ENCODE measurements around the gene KPNA3. TPM values are rescaled to one million over a fixed set of nuclear protein-coding genes. Genes with fewer than 3 reads are reported as not detected.

The KPNA3 gene
- total and polyA plus RNA-seq, 7 experiments from 2014 or later = 17.0 to 38.7 (median 19.6) TPM

DNA sequence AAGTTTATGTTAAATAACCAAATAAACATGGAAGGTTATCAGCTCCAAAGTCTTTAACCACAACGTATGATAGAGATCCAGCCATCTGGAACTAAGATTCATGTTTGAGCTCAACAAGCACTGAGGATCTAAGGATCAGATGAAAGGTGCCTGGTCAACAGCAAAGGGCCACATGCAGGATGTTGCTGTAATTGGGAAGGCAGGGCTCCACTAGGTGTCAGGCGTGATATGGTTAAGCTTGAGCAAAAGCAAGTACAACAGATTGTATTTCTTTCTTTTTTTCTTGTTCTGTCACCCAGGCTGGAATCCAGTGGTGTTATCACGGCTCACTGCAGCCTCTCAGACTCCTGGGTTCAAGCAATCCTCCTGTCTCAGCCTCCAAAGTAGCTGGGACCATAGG, 113.2 kb downstream of the KPNA3 start:
- Histone ChIP-seq H3K4me1 (ENCODE audit: control insufficient read depth in 2 of 2, insufficient read depth in 2 of 2, low read length in 2 of 2) (no peaks in the 10 kb centered on the region), H3K36me3 (ENCODE audit: control insufficient read depth in 2 of 3, insufficient read depth in 3 of 3, low read length in 3 of 3) (peaks cover 0 to 2% (median 0%) of the 10 kb centered on the region in 3 experiments), H3K27me3 (ENCODE audit: control insufficient read depth in 2 of 2, insufficient read depth in 2 of 2, low read length in 2 of 2) (no peaks in the 10 kb centered on the region), H3K4me3 (ENCODE audit: low read length) (no peak overlapping the region), H3K9me3 (ENCODE audit: control insufficient read depth in 2 of 3, low read length in 3 of 3) (no peaks in the 10 kb centered on the region), H3K27ac (ENCODE audit: low read depth, low read length) (no peak overlapping the region)
- POLR2A ChIA-PET = no interaction called here
- no peaks in the 10 kb centered on the region for H3K27me3 Mint-ChIP-seq
- H3K4me3 Mint-ChIP-seq = no peak overlapping the region
- CTCF ChIA-PET = interaction anchor here (0.7 to 1.3 kb wide), 4 partner anchors 14 to 124 kb away, joined by 3 to 4 read pairs (median 4); no protein-coding TSS in a partner anchor
- DNase-seq = peak in 3 of 9 donors; percentile 6 to 19 (median 8)
- H3K36me3 Mint-ChIP-seq = peaks cover 5 to 35% (median 18%) of the 10 kb centered on the region in 5 donors
- H3K4me1 Mint-ChIP-seq = peaks cover 4 to 41% (median 17%) of the 10 kb centered on the region in 7 donors
- no peak overlapping the region for H3K27ac Mint-ChIP-seq
- intact Hi-C loops (cut with micrococcal nuclease) = loop anchor here (1.0 kb wide), 1 partner anchor 169 kb away; no protein-coding TSS in a partner anchor
- no peak for ATAC-seq
- peaks cover 0 to 1% (median 0%) of the 10 kb centered on the region in 11 donors for H3K9me3 Mint-ChIP-seq

DNA sequence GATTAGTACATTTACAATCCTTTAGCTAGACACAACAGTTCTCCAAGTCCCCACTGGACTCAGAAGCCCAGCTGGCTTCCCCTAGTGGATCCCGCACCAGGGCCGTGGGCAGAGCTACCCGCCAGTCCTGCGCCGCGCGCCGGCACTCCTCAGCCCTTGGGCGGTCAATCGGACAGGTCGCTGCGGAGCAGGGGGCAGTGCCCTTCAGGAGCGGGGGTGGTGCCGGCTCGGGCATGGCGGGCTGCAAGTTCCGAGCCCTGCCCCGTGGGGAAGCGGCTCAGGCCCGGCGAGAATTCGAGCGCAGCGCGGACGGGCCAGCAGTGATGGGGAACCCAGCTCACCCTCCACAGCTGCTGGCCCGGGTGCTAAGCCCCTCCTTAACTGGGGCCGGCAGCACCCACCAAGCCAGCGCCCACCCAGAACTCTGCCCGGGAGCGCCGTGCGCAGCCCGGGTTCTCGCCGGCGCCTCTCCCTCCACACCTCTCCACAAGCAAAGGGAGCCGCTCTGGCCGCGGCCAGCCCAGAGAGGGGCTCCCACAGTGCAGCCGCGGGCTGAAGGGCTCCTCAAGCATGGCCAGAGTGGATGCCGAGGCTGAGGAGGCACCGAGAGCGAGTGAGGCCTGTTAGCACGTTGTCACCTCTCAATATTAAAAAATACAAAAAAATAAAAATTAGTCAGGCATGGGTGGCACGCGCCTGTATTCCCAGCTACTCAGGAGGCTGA, 114.1 kb downstream of the KPNA3 start:
- Mint-ChIP-seq H3K4me3 (no peak overlapping the region), H3K27ac (no peak overlapping the region), H3K9me3 (peaks cover 0 to 1% (median 0%) of the 10 kb centered on the region in 11 donors), H3K4me1 (peaks cover 2 to 34% (median 15%) of the 10 kb centered on the region in 7 donors), H3K27me3 (no peaks in the 10 kb centered on the region), H3K36me3 (peaks cover 5 to 31% (median 17%) of the 10 kb centered on the region in 5 donors)
- H3K9me3 ChIP-seq (ENCODE audit: control insufficient read depth in 2 of 3, low read length in 3 of 3) = no peaks in the 10 kb centered on the region
- no peaks in the 10 kb centered on the region for H3K4me1 ChIP-seq (ENCODE audit: control insufficient read depth in 2 of 2, insufficient read depth in 2 of 2, low read length in 2 of 2)
- DNase-seq (no peak), ATAC-seq (no peak)
- H3K4me3 ChIP-seq (ENCODE audit: low read length) = no peak overlapping the region
- ChIA-PET POLR2A (no interaction called here), CTCF (interaction anchor here (1.1 to 1.3 kb wide), 3 partner anchors 13 to 123 kb away, joined by 4 read pairs; no protein-coding TSS in a partner anchor)
- intact Hi-C loops (cut with micrococcal nuclease) = no loop called here
- H3K27ac ChIP-seq (ENCODE audit: low read depth, low read length) = no peak overlapping the region
- no peaks in the 10 kb centered on the region for H3K27me3 ChIP-seq (ENCODE audit: control insufficient read depth in 2 of 2, insufficient read depth in 2 of 2, low read length in 2 of 2)
- H3K36me3 ChIP-seq (ENCODE audit: control insufficient read depth in 2 of 3, insufficient read depth in 3 of 3, low read length in 3 of 3) = no peaks in the 10 kb centered on the region

DNA sequence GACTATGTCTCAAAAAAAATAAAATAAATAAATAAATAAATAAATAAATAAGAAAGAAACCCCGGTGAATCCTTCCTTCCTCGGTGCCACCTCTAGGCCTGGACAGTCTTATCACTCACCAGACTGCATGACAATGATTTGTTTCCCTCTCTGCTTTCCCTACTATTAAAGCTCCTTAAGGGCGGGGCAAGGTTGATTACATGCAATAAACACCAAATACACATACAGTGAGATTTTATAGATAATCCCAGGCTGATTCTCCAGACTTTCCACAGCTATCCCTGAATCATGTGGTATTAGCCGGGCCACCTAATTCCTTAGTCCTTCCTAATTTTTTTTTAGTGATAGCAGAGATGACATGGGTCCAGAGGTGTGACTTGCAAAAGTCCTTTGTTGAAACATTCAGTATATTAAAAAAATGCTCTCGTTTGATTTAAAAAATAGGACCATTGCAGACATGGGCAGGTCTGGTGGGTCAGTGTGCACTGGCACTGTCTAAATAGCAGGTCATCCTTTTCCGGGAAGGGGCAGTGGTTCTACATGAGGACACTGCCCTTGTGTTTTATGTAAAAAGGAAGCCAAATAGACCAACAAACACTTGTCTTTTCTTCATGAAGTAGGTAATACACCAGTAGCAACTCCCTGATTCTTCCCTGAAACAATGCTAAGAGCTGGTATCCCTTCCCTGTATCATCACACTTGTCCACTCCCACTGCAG, 115.7 kb downstream of the KPNA3 start:
- H3K27me3 Mint-ChIP-seq = no peaks in the 10 kb centered on the region

DNA sequence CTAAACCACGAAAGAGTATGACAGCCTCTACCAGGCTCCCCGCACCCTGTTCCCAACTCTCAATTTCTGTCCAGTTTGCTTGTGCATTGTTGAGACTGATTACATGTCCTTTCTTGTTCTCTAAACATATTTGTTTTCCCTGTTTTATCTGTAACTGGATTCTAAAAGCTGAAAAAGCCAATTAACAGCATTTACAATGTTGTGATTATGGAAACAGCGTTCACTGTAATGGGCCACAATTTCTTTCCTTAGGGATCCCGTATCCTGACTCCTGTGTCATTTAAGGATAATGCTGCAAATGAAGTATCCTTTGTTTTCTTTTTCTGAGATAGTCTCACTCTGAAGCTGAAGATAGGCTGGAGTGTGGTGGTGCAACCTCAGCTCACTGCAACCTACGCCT, 121.7 kb downstream of the KPNA3 start:
- no peak overlapping the region for H3K4me3 Mint-ChIP-seq
- Histone ChIP-seq H3K36me3 (ENCODE audit: control insufficient read depth in 2 of 3, insufficient read depth in 3 of 3, low read length in 3 of 3) (peaks cover 0 to 16% (median 0%) of the 10 kb centered on the region in 3 experiments), H3K9me3 (ENCODE audit: control insufficient read depth in 2 of 3, low read length in 3 of 3) (no peaks in the 10 kb centered on the region), H3K27ac (ENCODE audit: low read depth, low read length) (no peak overlapping the region), H3K27me3 (ENCODE audit: control insufficient read depth in 2 of 2, insufficient read depth in 2 of 2, low read length in 2 of 2) (no peaks in the 10 kb centered on the region), H3K4me3 (ENCODE audit: low read length) (no peak overlapping the region), H3K4me1 (ENCODE audit: control insufficient read depth in 2 of 2, insufficient read depth in 2 of 2, low read length in 2 of 2) (no peaks in the 10 kb centered on the region)
- peaks cover 11 to 29% (median 19%) of the 10 kb centered on the region in 5 donors for H3K36me3 Mint-ChIP-seq
- DNase-seq (no peak), ATAC-seq (no peak)
- ChIA-PET CTCF (interaction anchor here (0.6 to 1.4 kb wide), 3 partner anchors 11 to 174 kb away, joined by 3 to 8 read pairs (median 3); no protein-coding TSS in a partner anchor), POLR2A (no interaction called here)
- H3K27ac Mint-ChIP-seq = peak overlapping the region in 1 of 9 donors; percentile 8
- no peaks in the 10 kb centered on the region for H3K27me3 Mint-ChIP-seq
- intact Hi-C loops (cut with micrococcal nuclease) = loop anchor here in 1 of 2 donors (5.0 kb wide), 1 partner anchor 1131 kb away; no protein-coding TSS in a partner anchor
- H3K4me1 Mint-ChIP-seq = peaks cover 0 to 15% (median 3%) of the 10 kb centered on the region in 7 donors
- peaks cover 0 to 3% (median 0%) of the 10 kb centered on the region in 11 donors for H3K9me3 Mint-ChIP-seq

More for the DNA sequence above, 115.7 kb downstream of the KPNA3 start:
- intact Hi-C loops (cut with micrococcal nuclease) = no loop called here
- Histone ChIP-seq H3K4me3 (ENCODE audit: low read length) (no peak overlapping the region), H3K36me3 (ENCODE audit: control insufficient read depth in 2 of 3, insufficient read depth in 3 of 3, low read length in 3 of 3) (no peaks in the 10 kb centered on the region), H3K4me1 (ENCODE audit: control insufficient read depth in 2 of 2, insufficient read depth in 2 of 2, low read length in 2 of 2) (no peaks in the 10 kb centered on the region), H3K27me3 (ENCODE audit: control insufficient read depth in 2 of 2, insufficient read depth in 2 of 2, low read length in 2 of 2) (no peaks in the 10 kb centered on the region), H3K27ac (ENCODE audit: low read depth, low read length) (no peak overlapping the region), H3K9me3 (ENCODE audit: control insufficient read depth in 2 of 3, low read length in 3 of 3) (no peaks in the 10 kb centered on the region)
- POLR2A ChIA-PET = no interaction called here
- Mint-ChIP-seq H3K9me3 (peaks cover 0 to 4% (median 0%) of the 10 kb centered on the region in 11 donors), H3K4me3 (no peak overlapping the region), H3K4me1 (peaks cover 3 to 28% (median 10%) of the 10 kb centered on the region in 7 donors), H3K36me3 (peaks cover 5 to 31% (median 17%) of the 10 kb centered on the region in 5 donors), H3K27ac (no peak overlapping the region)
- DNase-seq (no peak), ATAC-seq (no peak)
- CTCF ChIA-PET = no interaction called here

DNA sequence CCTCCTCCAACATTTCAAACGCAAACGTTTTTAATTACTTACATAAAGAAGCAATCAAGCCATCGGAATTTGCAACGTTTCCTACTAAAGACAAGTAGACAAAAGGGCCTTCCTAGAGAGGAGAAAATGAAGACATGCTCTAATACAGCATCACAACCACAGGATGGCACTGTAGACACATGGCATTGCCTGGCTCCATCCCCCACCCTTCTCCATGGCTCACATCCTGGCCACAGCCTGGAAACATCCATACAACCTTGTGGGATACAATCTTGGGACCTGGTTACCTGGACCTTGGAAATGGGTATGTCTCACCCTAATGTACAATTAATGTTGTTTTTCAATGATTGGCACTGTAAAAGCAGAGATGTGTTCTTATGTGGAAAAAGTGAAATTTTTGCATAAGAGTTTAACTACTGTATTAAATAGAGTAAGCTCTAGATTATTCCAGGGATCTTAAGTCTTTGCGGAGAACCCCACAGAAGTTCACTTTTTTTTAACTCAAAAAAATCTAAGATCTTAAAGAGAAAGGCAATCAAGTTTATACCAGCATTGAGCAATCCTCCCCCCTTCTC, 122.7 kb downstream of the KPNA3 start:
- H3K4me1 ChIP-seq (ENCODE audit: control insufficient read depth in 2 of 2, insufficient read depth in 2 of 2, low read length in 2 of 2) = no peaks in the 10 kb centered on the region
- ChIA-PET POLR2A (interaction anchor here (0.6 kb wide), 1 partner anchor 698 kb away, joined by 3 read pairs; no protein-coding TSS in a partner anchor), CTCF (interaction anchor here (0.6 to 1.4 kb wide), 2 partner anchors 151 to 175 kb away, joined by 3 to 8 read pairs; no protein-coding TSS in a partner anchor)
- peaks cover 0 to 16% (median 0%) of the 10 kb centered on the region in 3 experiments for H3K36me3 ChIP-seq (ENCODE audit: control insufficient read depth in 2 of 3, insufficient read depth in 3 of 3, low read length in 3 of 3)
- intact Hi-C loops (cut with micrococcal nuclease) = loop anchor here (1.0 to 5.0 kb wide), 5 partner anchors 121 to 1400 kb away; partner anchors contain the start of gene TRIM13 (in 1 of the 2)
- DNase-seq (peak in 2 of 9 donors; percentile 21 to 37), ATAC-seq (peak; percentile 76)
- H3K27ac ChIP-seq (ENCODE audit: low read depth, low read length) = no peak overlapping the region
- peaks cover 0 to 3% (median 0%) of the 10 kb centered on the region in 11 donors for H3K9me3 Mint-ChIP-seq
- peaks cover 8 to 26% (median 17%) of the 10 kb centered on the region in 5 donors for H3K36me3 Mint-ChIP-seq
- no peak overlapping the region for H3K4me3 ChIP-seq (ENCODE audit: low read length)
- no peak overlapping the region for H3K27ac Mint-ChIP-seq
- no peak overlapping the region for H3K4me3 Mint-ChIP-seq
- H3K4me1 Mint-ChIP-seq = peaks cover 0 to 10% (median 3%) of the 10 kb centered on the region in 7 donors
- H3K27me3 ChIP-seq (ENCODE audit: control insufficient read depth in 2 of 2, insufficient read depth in 2 of 2, low read length in 2 of 2) = no peaks in the 10 kb centered on the region
- H3K27me3 Mint-ChIP-seq = no peaks in the 10 kb centered on the region
- H3K9me3 ChIP-seq (ENCODE audit: control insufficient read depth in 2 of 3, low read length in 3 of 3) = no peaks in the 10 kb centered on the region

DNA sequence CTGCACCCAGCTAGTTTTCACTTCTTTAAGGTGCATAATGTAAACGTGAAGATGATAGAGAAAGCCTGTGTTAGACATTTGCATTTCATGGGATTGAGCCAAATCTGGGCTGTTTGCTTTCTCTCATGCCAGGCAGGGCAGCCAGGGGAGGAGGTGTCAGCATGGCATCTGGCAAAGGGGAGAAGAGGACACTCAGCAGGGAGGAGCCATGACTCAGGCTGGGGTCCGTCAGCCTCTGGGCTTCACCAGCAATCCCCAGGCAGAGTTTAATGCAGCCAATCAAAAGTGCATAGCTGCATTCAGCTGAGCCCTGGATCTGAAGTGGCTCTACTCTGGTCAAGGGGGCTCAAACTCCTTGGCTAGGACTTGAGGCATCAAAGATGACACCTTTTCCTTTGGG, 124.7 kb downstream of the KPNA3 start:
- POLR2A ChIA-PET = no interaction called here
- peaks cover 0 to 6% (median 0%) of the 10 kb centered on the region in 7 donors for H3K4me1 Mint-ChIP-seq

More for the DNA sequence above, 124.7 kb downstream of the KPNA3 start:
- H3K27me3 Mint-ChIP-seq = no peaks in the 10 kb centered on the region
- intact Hi-C loops (cut with micrococcal nuclease) = no loop called here
- CTCF ChIA-PET = interaction anchor here (0.7 kb wide), 1 partner anchor 310 kb away, joined by 3 read pairs; no protein-coding TSS in a partner anchor
- H3K27ac ChIP-seq (ENCODE audit: low read depth, low read length) = no peak overlapping the region
- no peak overlapping the region for H3K4me3 ChIP-seq (ENCODE audit: low read length)
- H3K36me3 ChIP-seq (ENCODE audit: control insufficient read depth in 2 of 3, insufficient read depth in 3 of 3, low read length in 3 of 3) = peaks cover 0 to 19% (median 0%) of the 10 kb centered on the region in 3 experiments
- H3K27me3 ChIP-seq (ENCODE audit: control insufficient read depth in 2 of 2, insufficient read depth in 2 of 2, low read length in 2 of 2) = no peaks in the 10 kb centered on the region
- peaks cover 0 to under 1% (median 0%) of the 10 kb centered on the region in 11 donors for H3K9me3 Mint-ChIP-seq
- no peak for DNase-seq
- no peak overlapping the region for H3K4me3 Mint-ChIP-seq
- peaks cover 8 to 34% (median 17%) of the 10 kb centered on the region in 5 donors for H3K36me3 Mint-ChIP-seq
- ATAC-seq = no peak
- no peaks in the 10 kb centered on the region for H3K9me3 ChIP-seq (ENCODE audit: control insufficient read depth in 2 of 3, low read length in 3 of 3)
- no peaks in the 10 kb centered on the region for H3K4me1 ChIP-seq (ENCODE audit: control insufficient read depth in 2 of 2, insufficient read depth in 2 of 2, low read length in 2 of 2)
- H3K27ac Mint-ChIP-seq = peak overlapping the region in 2 of 9 donors; percentile 10 to 57

All from naive thymus-derived CD4-positive, alpha-beta T cell (primary cell).